Lower leg skin (tissue), 4 donors: ENCODE results near the gene SPSB3. TPM values are rescaled to one million over a fixed set of nuclear protein-coding genes. Genes with fewer than 3 reads are reported as not detected.

Experiments used
- DNase-seq, 2 donors: peaks; one replicate each; pipeline ENCODE4 v3.0.0-alpha.2; 2019; ENCODE audit warnings: low spot score in 2 of 2
- H3K4me3 ChIP-seq: fragments of 200-600 bp; sonication (generic); 2 replicates; pipeline ENCODE4 v1.5.1; 2017; ENCODE audit warnings: mild to moderate bottlenecking, low read depth; ENCODE audit not compliant: poor library complexity, severe bottlenecking
- POLR2A ChIP-seq, 2 donors: fragments of 450-650 bp; IDR thresholded peaks; one replicate each; pipeline ENCODE4 v1.6.1; 2016 to 2017; ENCODE audit warnings: antibody characterized with exemption in 2 of 2, mild to moderate bottlenecking in 1 of 2, moderate library complexity in 1 of 2
- WGBS, 2 donors: methylation state at CpG; one replicate each; pipeline ENCODE4 v1.1.5; 2018; 5-methylcytosine and 5-hydroxymethylcytosine counted together
- intact Hi-C: fragments of 100-400 bp; cut with DNase I; formaldehyde crosslinking; loops from one replicate; pipeline ENCODE4 v1.15.0; 2023; ENCODE audit warnings: low total_unique reads
- total RNA-seq, 4 donors: library from RNA; depleted of rRNA; stranded (reverse); fragments of >200 nt; gene quantifications; one replicate each; pipeline ENCODE4 v1.1.0, GENCODE V29; 2016
- TF ChIP-seq, protein P1 (sequence below), 3 donors: fragments of 450-650 bp; IDR thresholded peaks; one replicate each; pipeline ENCODE4 v1.5.1; 2016; ENCODE audit warnings: antibody characterized with exemption in 3 of 3, mild to moderate bottlenecking in 3 of 3, moderate library complexity in 2 of 3

Gene SPSB3
- total RNA-seq, 4 donors from 2014 or later = 146 to 238 (median 172) TPM

DNA sequence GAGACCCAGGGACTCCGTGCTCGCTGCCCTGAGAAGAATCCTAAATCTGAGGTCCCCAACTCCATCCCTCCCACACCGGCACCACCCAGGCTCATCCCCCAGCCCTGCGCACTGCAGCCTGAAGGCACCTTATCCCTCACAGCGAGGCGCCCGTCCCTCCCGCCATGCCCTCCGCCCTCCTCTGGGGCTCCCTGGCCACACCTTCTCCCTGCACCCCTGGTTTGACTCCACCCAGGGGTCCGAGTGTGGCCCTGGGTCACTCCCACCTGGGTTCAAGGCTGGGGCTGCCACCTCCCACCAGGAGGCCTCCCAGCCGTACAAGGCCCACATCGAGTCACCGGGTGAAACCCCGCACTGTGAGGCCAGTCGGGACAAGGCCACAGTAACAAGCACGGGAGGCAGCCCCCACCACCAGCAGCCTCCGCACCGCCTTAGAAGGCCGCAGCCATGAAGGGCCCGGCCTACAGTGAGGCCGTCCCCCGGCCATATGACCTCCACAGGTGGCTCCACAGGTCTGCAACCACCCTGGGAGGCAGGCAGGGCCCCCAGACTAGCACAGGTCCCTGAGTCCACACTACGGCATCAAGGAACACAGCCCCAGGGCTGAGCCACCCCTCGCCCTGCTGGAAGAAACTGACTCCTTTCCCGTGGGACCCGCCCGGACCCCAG lies 36.0 kb upstream of the SPSB3 start:
- TF ChIP-seq, protein P1, sequence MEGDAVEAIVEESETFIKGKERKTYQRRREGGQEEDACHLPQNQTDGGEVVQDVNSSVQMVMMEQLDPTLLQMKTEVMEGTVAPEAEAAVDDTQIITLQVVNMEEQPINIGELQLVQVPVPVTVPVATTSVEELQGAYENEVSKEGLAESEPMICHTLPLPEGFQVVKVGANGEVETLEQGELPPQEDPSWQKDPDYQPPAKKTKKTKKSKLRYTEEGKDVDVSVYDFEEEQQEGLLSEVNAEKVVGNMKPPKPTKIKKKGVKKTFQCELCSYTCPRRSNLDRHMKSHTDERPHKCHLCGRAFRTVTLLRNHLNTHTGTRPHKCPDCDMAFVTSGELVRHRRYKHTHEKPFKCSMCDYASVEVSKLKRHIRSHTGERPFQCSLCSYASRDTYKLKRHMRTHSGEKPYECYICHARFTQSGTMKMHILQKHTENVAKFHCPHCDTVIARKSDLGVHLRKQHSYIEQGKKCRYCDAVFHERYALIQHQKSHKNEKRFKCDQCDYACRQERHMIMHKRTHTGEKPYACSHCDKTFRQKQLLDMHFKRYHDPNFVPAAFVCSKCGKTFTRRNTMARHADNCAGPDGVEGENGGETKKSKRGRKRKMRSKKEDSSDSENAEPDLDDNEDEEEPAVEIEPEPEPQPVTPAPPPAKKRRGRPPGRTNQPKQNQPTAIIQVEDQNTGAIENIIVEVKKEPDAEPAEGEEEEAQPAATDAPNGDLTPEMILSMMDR (IDR thresholded peaks at IDR 0.05) = no peak
- no peak for TF ChIP-seq POLR2A (IDR thresholded peaks at IDR 0.05)
- DNase-seq = no peak
- H3K4me3 ChIP-seq = no peak overlapping the region
- WGBS, 2 donors = 92 to 95% methylated on average over 27 of the region's 27 CpGs
- intact Hi-C loops = no loop called here

DNA sequence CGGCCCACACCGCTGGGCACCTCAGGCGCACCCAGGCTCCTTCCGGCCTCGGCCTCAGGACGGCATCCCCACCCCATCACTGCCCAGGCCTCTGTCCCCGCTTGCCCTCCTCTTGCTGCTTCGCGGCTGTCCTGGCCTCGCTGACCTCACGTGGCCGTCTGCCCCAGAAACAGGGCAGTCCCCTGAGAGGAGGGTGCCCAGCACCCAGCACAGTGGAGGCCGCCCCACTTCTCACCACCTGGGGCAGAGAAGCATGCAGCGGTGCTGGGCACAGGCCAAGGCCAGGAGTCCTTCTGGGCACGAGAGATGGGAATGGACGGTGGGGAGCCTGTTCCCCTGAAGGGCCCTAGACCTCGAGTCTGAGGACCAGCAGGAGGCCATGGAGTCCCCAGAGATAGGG lies 35.3 kb upstream of the SPSB3 start:
- no peak for DNase-seq
- intact Hi-C loops = no loop called here
- 92 to 93% methylated on average over 17 of the region's 17 CpGs for WGBS, 2 donors
- TF ChIP-seq, protein P1 (IDR thresholded peaks at IDR 0.05) = no peak
- TF ChIP-seq POLR2A (IDR thresholded peaks at IDR 0.05) = no peak
- no peak overlapping the region for H3K4me3 ChIP-seq

DNA sequence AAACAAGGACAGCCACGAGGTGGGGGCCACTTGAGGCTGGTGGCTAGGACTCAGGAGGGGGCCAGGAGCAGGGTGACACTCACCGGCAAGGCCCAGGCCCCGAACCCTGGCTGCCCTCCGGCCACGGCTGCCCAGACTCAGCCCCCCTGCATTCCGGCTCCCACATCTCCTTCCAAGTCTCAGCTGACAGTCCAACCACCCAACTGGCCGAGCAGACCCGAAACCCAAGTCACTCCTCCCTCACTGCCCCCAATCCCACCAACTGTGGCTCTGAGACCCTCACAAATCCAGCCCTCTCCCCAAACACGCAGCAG lies 34.9 kb upstream of the SPSB3 start:
- no peak for DNase-seq
- TF ChIP-seq, protein P1 (IDR thresholded peaks at IDR 0.05) = no peak
- TF ChIP-seq POLR2A (IDR thresholded peaks at IDR 0.05) = no peak
- 92 to 95% methylated on average over 9 of the region's 9 CpGs for WGBS, 2 donors
- intact Hi-C loops = no loop called here
- no peak overlapping the region for H3K4me3 ChIP-seq

DNA sequence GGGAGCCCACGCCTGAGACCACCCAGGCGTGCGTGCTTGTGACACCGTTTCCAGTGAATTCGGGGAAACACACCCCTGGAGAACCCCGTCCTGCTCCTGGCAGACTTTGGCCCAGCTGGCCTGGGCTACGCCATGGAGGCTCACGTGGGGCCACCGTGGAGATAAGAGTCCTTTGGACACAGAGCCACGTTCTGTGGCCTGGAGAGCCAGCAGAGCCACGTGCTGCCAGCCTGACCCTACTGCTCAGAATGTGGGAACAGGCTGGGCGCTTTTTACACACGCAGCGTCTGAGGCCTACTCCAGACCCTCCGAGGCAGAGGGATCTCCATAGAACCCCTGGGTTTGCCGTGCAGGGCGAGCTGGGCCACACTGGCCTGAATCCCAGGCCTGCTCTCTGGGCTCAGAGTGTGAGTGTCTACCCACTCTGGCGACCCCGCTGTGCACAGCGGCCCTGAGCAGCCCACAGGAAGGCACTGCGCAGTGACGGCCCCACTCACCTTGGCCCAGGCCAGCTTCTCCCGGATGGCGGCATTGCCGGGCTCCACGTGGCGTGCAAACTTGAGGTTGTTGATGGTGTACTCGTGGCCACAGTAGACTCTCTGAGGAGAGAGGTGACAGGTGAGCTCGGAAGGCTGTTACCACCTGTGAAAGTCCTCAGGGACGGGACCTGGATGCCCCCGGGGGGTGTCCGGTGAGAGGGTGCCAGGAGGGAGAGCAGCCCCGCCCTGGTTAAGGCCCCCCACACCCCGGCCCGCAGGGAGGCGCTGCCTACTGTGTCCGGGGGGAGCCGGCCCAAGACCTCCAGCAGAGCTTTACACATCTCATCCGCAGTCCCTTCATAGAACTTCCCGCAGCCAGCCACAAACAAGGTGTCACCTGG lies 34.3 kb upstream of the SPSB3 start:
- no peak for DNase-seq
- 94% methylated on average over 29 to 38 of the region's 40 CpGs for WGBS, 2 donors
- TF ChIP-seq POLR2A (IDR thresholded peaks at IDR 0.05) = no peak
- TF ChIP-seq, protein P1 (IDR thresholded peaks at IDR 0.05) = no peak
- no peak overlapping the region for H3K4me3 ChIP-seq
- intact Hi-C loops = no loop called here

DNA sequence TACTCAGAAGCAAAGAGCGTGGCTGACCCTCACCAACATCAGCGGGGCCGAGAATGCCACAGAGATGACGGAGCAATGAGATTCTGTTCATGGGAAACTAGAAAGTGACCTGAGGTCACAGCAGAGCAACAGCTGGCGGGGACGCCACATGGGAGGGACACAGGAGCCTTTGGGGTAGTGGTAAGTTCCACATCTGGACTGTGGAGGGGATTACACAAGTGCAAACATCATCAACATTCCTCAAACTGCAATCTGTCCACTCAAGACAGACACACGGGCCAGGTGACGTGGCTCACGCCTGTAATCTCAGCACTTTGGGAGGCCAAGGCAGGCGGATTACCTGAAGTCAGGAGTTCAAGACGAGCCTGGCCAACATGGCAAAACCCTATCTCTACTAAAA lies 33.1 kb upstream of the SPSB3 start:
- no peak for TF ChIP-seq POLR2A (IDR thresholded peaks at IDR 0.05)
- TF ChIP-seq, protein P1 (IDR thresholded peaks at IDR 0.05) = no peak
- no peak overlapping the region for H3K4me3 ChIP-seq
- 92 to 93% methylated on average over 11 of the region's 11 CpGs for WGBS, 2 donors
- DNase-seq = no peak
- intact Hi-C loops = no loop called here
